ENCODE data around the gene ELAVL2.

ELAVL2 gene

GRCh38 chr9:23721466-23721865, 104.6 kb downstream of the ELAVL2 start:
- no peak for ATAC-seq

DNA sequence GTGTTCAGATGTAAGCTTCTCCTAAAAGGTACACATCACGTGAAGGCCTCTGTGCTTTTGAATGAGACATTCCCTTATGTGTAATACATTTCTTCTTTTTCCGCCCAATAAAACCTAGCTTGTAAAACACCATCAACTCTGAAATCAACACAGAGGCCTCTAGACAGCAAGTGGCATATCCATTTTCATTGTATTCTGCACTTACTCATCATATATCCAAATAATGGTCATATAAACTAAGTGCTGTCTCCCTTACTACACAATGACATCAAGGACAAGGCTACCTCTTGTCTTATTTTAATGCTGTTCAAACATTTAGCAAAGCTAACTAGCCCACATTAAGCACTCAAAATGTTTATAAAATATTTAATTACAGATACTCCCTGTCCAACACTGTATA, 108.5 kb downstream of the ELAVL2 start:
- ATAC-seq, result no peak
- DNase-seq, result no peak

More at GRCh38 chr9:23721466-23721865, 104.6 kb downstream of the ELAVL2 start:
- no peak for DNase-seq

GRCh38 chr9:23707249-23707648, 118.8 kb downstream of the ELAVL2 start:
- DNase-seq, result no peak
- no peak for ATAC-seq

- DNase-seq, result no peak
- ATAC-seq, result no peak
These were observed 123.6 kb downstream of the ELAVL2 start for GRCh38 chr9:23702311-23702922.

DNA sequence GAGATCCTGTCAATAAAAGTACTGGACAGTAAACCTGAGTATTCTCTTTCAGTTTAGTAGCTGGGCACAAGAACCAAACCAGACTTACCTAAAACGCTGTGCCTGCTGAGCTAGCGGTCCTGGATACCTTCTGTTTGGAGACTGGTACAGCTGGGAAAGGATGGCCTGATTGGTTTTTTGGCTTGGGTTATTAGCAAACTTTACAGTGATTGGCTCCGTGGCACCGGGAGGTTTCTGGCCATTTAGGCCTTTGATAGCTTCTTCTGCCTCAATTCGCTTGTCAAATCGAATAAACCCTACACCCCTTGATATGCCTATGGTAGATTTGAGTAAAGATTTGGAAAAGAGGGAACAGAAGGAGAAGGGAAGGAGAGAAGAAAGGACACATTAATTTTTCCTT, 124.7 kb downstream of the ELAVL2 start:
- no peak for DNase-seq
- no peak for ATAC-seq

DNA sequence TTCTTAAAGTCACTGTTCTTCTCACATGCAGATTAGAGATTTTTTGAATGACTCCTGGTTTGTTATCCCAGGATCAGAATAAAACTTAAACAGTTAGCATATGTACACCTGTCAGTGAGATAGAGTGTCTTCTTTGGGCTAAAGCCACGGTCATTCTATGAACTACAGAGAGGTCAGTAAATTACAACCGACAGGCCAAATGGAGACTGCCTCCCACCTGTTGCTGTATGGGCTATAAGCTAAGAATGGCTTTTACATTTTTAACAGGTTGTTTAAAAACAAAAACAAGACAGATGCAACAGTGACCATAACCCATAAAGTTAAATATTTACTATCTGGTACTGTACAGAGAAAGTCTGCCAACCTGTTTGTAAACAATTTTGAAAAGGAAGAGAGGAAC, 125.7 kb downstream of the ELAVL2 start:
- DNase-seq, result no peak
- no peak for ATAC-seq

GRCh38 chr9:23698161-23698560, 127.9 kb downstream of the ELAVL2 start:
- DNase-seq, result no peak
- ATAC-seq, result no peak

- DNase-seq (no peak), ATAC-seq (no peak)
These were observed 130.5 kb downstream of the ELAVL2 start for GRCh38 chr9:23695572-23695971.

GRCh38 chr9:23693374-23693773, 132.7 kb downstream of the ELAVL2 start:
- no peak for DNase-seq
- no peak for ATAC-seq

- ATAC-seq, result no peak
- no peak for DNase-seq
These were observed 139.1 kb downstream of the ELAVL2 start for GRCh38 chr9:23686896-23687295.

DNA sequence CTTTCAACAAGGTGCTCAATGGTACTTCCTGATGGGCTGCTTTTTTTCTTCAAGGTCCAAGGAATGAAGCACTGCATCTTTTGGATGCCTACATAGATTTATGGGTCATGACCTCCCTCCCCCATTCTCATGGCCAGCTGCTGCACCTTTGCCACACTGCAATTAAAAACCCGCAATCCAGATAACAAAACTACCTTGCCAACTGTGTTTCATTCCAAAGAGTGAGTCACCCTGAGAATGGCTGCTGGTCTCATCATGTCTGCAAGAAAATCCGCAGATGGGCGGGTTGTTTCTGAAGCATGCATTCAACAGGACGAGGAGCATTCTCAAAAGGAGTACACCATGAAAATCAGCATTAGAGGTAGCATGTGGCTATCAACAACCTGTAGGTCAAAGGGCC, 139.8 kb downstream of the ELAVL2 start:
- no peak for DNase-seq

DNA sequence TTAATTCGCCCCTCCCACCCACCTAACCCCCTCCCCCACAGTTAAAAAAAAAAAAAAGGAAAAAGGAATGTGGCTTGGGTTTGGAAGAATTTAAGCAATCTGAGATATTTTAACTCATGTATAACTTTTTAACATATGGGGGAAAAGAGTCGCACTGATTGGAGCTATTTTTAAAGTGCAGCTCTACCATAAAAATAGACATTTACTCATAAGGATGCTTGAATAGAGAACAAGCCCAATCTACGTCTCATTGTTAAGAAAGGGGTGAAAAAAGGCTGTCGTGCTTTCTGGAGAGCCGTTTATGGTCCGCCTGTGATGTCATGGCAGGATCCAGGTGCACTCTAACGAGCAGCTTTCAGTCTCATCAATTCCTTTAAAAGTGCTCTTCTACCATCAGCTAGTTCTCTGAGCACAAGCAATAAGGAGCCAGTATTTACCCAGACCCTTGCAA, 142.4 kb downstream of the ELAVL2 start:
- no peak for DNase-seq
- ATAC-seq, result no peak

More for the DNA sequence above, 139.8 kb downstream of the ELAVL2 start:
- ATAC-seq, result no peak

DNA sequence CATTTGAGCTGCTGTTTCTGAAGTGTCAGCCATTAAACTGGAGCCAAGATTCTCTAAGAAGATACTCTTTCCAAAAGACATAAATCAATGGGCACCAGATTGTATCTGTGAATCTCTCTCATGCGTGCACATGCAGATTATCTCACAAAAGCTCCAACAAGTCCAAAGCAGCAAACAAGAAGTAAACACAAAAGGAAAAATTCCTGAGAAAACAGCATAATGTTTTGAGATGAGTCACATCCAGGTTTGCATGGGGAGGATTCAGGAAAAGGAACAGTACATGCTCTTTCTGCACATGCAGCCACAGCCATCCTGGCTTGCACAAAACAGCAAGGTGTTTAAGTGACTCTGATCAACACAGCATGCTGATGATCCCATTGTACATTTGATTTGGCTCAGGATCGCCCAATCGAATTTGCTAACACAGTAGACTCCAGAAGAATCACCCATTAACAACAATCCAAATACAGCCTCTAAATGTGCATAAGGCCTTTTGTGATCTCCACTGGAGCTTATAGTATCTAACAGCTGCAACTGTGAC, 143.1 kb downstream of the ELAVL2 start:
- DNase-seq (no peak), ATAC-seq (no peak)

- ATAC-seq, result no peak
- no peak for DNase-seq
These were observed 143.7 kb downstream of the ELAVL2 start for GRCh38 chr9:23682352-23682751.

GRCh38 chr9:23677446-23677845, 148.6 kb downstream of the ELAVL2 start:
- DNase-seq, result no peak
- no peak for ATAC-seq

DNA sequence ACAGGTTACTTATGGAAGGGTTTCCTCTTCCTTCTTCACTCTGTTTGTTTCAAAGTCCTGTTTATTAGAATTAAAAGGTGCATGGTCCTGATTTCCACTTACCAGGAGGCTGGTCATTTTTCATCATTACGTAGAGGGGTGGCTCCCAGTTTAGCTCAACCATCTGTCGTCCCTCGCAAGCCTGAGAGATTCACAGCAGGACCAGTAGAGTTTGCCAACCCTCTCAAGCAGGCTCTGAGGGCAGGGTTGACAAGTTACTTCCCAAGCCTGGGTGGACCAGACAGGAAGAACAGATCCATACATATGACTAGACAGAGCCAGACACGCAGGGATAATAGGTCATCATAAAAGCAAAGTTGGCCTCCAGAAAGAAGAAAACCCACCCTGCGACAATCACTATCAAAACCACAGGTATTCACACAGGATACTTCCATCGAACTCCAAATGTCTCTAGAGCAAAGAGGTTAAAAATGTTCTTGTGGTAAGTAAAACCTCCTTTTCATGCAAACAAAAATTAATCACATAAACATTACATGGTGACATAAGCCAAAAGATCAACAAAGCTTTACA, 151.9 kb downstream of the ELAVL2 start:
- ATAC-seq, result no peak
- no peak for DNase-seq

GRCh38 chr9:23672151-23672550, 153.9 kb downstream of the ELAVL2 start:
- no peak for DNase-seq
- ATAC-seq, result no peak

DNA sequence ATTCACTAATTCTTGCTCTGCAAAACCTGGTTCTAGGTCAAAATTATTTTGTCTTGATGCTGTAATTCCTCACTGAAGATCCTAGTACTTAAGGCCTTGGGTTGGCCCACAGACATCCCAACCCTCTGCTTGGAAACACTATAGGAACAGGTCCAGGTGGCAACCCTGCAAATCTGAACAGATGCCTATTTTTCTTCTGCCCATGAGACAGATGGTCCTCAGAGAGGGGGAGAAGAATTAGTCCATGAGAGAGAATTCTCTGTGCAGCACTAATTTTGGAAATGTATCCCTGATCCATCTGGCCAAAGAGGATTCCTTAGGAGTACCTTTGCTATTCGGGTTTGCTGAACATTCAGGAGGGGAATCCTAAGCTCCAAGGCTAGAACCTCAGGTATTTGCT, 156.3 kb downstream of the ELAVL2 start:
- ATAC-seq, result no peak

DNA sequence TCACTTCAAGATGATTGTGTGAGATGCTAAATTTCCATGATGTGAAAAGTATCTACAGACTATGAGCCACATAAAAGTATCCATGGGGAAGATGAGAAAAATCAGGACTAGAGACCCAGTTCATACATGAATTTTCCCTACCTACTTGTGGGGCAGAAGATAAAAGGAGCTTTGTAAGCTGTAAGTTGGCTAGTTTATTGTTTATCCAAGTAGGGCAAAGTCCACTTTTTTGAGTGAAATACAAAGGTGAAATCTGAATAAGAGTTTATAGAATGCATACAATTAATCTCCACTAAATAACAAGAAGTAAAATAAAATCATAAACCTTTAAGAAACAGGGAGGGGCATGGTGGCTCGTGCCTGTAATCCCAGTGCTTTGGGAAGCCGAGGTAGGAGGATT, 160.4 kb downstream of the ELAVL2 start:
- no peak for DNase-seq
- ATAC-seq, result no peak

More for the DNA sequence above, 156.3 kb downstream of the ELAVL2 start:
- no peak for DNase-seq

DNA sequence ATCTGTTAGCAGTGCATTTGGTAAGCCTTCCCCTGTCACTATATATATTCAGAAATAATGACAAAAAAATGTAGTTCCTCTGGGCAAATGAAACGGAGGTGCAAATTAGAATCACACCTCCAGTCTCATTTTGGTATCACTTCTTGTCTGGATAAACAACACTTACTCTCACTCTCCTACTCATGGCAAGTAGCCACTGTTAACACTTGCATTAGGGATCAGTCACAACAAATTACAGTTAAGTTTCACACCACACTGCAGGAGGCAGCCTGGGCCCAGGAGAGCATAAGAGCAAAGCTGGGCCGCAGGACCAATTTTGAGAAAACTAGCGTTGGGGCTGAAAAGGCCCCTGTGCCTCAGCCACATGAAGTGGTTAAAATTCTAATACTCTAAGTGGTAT, 161.0 kb downstream of the ELAVL2 start:
- ATAC-seq (no peak), DNase-seq (no peak)

- ATAC-seq (no peak), DNase-seq (no peak)
These were observed 162.1 kb downstream of the ELAVL2 start for GRCh38 chr9:23663946-23664345.

GRCh38 chr9:23663536-23663935, 162.5 kb downstream of the ELAVL2 start:
- no peak for DNase-seq
- ATAC-seq, result no peak

DNA sequence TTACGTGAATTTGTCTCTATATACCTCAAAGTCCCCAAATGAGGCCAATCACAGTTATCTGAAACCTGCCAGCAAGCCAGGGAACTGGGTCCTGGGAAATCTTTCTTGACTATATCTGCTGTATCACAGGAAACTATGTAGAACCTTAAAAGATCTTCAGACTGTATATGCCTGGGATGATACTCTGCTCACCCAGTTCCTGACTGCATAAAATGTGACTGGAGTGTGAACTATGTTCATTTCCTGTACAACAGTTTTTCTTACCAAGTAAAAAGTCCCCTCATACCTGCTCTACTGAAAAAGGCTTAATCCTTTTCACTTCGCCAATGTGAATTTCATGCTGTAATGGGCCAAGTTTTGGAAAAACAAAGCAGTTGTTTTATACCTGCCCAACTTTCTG, 162.9 kb downstream of the ELAVL2 start:
- ATAC-seq, result no peak
- no peak for DNase-seq

GRCh38 chr9:23662320-23662719, 163.7 kb downstream of the ELAVL2 start:
- peak; percentile 40 for ATAC-seq
- no peak for DNase-seq
